GM20431 (cell line): ENCODE results near the gene TSPO.

Experiments
- in situ Hi-C: fragments of 300-500 bp; cut with MseI, MboI; formaldehyde crosslinking; loops from one replicate; pipeline ENCODE4 v1.15.0; 2020; ENCODE audit warnings: low sequenced_read_pairs; ENCODE audit not compliant: unreplicated experiment

TSPO gene

DNA sequence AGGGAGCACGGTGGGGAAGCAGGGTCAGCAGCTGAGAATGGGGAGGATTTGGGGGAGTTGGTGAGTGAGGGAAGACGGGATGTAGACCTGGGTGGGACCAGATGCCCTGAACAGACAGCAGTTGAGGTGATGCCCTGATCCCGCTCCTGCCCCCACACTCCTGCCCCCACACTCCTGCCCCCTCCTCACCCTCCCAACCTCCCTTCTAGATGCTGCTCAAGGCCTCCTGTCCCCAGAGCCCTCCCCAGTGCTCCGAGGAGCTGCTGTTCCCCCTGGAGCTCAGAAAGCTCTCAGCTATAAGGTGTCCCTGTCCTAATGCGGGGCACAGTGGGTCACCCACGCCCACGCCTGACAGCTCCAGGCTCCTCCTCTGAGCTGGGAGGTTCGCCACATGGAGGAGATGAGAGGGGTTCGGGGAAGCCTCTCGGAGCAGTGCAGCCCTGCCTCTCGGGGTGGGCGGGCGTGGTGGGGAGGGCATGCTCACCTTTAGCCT lies 60.6 kb downstream of the TSPO start:
- in situ Hi-C loops = no loop called here

DNA sequence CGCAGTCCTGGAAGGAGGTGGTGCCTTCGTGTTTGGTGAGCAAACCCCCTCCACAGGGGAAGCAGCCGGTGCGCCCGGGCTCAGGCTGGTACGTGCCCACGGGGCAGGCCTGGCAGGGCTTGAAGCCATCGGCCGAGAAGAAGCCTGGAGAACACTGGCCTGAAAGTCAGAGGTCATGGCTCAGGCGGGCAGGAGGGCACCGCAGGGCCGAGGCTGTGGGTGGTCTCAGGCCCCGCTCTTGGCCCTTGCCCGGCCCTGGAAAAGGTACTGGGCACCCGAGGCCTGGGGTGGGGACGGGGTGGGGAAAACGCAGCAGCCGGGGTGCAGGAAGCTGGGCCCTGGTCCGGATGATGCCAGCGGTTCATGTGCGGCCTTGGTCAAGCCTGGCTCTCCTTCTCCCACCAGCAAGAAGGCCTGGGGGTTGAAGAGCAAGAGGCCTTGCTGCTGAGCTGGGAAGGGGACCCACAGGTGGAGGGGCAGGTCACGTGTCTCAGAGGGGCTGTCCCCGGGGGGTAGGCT lies 61.1 kb downstream of the TSPO start:
- in situ Hi-C loops = no loop called here
